ENCODE results near the gene FMNL2.
"Not testable (repeated sequence)": the region's sequence is repeated elsewhere in the genome, so short reads cannot be mapped to it uniquely, and the experiment has no call there.

Gene FMNL2

GRCh38 chr2:152519581-152519952 is 184.6 kb downstream of the FMNL2 start:
- no peak for DNase-seq (ENCODE audit: low read depth, low spot score)

DNA sequence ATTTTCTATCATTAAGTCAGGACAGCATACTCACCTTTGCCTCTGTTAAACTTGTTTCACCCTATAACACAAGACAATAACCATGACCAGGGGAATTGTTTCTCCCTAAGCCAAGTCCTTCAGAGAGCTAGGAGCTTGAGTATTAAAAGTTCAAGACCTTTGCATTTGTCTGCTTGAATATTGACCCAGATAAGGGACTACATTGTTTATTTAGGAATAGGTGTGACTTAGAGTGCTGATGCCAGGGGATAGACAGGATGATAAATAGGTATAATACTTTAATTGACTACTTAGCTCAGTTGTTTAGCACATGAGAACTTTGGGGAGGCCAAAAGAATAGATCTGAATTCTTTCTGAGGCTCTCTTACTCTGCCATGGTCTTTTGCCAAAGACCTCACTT is 185.8 kb downstream of the FMNL2 start:
- no peak for DNase-seq (ENCODE audit: low read depth, low spot score)

DNA sequence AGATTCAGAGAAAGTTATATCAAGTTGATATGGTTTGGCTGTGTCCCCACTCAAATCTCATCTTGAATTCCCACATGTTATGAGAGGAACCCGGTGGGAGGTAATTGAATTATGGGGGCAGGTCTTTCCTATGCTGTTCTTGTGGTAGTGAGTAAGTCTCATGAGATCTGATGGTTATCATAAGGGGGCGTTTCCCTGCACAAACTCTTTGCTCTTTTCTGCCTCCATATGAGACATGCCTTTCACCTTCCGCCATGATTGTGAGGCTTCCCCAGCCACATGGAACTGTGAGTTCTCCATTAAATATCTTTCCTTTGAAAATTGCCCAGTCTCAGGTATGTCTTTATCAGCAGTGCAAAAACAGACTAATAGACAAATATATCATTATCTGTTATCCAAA is 187.5 kb downstream of the FMNL2 start:
- DNase-seq (ENCODE audit: low read depth, low spot score): not testable (repeated sequence)

GRCh38 chr2:152523091-152523490 is 188.1 kb downstream of the FMNL2 start:
- no peak for DNase-seq (ENCODE audit: low read depth, low spot score)

- DNase-seq (ENCODE audit: low read depth, low spot score): no peak
Observed at GRCh38 chr2:152525277-152525838, 190.4 kb downstream of the FMNL2 start.

DNA sequence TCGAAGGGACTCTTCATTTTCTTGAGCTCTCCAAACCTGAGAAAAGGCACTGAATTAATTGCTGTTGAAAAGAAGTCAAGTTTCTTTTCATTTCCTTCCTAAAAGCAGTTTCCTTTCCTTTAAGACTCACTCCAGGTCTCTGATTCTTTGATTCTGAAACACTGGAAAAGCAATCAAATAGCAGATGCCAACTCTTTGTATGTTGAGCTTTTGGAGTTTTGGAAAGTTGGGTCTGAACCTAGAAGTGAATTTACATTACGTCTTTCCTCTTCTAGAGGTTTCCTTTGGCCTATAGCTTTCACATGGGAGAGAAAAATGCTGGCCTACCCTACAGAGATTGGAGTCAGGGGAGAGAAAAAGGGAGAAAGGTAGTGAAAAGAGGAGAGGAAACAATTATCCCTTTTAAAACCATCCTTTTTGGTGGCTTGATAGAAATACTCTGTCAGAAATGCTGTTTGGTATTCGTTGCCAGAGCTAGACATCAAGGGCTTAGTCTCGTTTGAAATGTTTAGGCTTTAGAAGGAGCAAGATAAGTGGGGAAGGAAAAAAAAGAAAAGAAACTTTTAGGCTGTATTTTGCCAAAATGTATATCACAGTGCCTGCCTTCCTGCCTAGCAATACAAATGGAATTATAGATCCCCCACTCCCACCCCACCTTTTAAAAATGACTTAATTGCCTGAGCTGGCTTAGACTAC is 194.6 kb downstream of the FMNL2 start:
- no peak for DNase-seq (ENCODE audit: low read depth, low spot score)

- DNase-seq (ENCODE audit: low read depth, low spot score): no peak
Observed at GRCh38 chr2:152532241-152532640, 197.3 kb downstream of the FMNL2 start.

DNA sequence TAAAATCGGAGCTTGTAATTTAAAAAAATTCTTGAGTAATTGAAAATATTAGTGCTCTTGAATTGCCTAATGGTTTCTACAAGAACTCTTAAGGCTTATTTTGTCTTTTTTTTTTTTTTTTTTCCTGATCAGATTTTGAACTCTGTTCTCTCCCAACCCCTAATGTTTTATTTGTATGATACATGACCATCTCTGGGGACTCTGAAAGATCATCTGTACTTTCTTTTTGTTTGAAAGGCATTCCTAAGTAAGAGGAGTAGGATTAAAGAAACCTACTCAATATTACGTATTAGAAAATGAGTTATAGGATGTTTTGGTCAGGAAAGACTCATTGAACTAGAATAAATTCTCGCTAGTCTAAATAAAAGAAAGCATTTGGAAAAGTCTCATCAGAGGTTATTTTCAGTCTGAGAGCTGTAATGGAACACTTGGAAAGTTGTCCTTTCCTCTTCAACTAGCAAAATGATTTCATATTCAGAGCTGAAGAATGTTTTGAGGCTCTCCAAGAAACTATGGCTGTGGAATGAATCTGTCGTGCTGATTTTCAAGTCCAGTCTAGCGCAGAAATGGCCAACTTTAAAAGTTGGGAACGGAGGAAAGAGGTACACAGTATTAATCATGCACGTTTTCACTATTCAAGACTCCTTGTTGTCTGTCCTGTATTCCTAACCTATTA is 199.6 kb downstream of the FMNL2 start:
- no peak for DNase-seq (ENCODE audit: low read depth, low spot score)

GRCh38 chr2:152537081-152537651 is 202.2 kb downstream of the FMNL2 start:
- no peak for DNase-seq (ENCODE audit: low read depth, low spot score)

DNA sequence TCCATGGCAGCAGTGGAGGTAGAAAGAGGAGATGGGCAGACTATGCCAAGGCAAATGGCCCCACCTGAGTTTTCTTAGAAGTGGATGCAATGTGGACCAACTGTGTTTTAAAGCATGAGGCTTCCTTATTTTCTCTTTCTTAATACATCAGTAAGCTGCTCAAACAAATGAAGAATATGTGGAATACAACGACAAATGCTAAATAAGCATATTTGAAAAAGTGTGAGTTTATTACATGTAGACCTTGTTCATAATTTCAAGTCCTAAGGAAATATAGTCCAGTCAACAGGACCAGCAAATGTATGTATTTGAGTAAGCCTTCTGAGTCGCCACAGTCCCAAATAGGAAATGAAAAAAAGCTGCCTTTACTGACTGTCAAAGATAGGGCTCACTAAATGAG is 204.4 kb downstream of the FMNL2 start:
- no peak for DNase-seq (ENCODE audit: low read depth, low spot score)

DNA sequence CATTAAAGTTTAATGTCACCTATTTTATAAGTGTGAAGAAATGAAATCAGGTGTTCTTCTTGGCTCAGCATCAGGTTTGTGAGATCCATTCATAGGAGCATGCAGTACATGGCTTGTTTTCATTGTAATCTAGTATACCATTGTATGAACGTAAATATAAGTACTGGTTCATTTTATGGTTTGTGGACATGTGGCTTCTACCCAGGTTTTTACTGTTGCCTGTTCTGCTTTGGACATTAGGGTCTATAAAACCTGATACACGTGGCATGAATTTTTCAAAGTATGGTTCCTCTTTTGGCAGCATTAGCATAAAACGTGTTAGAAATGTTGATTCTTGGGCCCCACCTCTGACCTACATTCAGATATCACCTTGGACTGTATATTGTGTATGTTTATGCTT is 206.7 kb downstream of the FMNL2 start:
- no peak for DNase-seq (ENCODE audit: low read depth, low spot score)

GRCh38 chr2:152542337-152542994 is 207.5 kb downstream of the FMNL2 start:
- no peak for DNase-seq (ENCODE audit: low read depth, low spot score)

- no peak for DNase-seq (ENCODE audit: low read depth, low spot score)
Observed at GRCh38 chr2:152542995-152543481, 208.1 kb downstream of the FMNL2 start.

DNA sequence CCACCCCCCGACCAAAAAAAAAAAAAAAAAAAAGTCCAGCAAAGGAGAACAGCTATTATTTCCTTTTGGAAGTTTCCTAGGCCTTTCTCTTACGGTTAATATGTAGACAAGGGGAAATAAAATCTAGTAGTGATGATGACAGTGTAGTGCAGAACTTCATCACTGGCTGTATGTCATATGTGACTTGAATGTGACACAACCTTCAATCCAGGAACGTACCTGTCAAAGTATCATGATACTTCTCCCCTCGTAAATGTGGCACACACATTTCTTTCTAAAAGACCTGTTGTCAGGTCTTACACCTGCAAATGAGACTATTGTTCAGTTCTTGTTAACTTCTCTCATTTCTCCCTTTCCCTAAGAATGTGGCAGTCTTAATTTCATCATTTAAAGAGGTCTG is 208.7 kb downstream of the FMNL2 start:
- no peak for DNase-seq (ENCODE audit: low read depth, low spot score)

DNA sequence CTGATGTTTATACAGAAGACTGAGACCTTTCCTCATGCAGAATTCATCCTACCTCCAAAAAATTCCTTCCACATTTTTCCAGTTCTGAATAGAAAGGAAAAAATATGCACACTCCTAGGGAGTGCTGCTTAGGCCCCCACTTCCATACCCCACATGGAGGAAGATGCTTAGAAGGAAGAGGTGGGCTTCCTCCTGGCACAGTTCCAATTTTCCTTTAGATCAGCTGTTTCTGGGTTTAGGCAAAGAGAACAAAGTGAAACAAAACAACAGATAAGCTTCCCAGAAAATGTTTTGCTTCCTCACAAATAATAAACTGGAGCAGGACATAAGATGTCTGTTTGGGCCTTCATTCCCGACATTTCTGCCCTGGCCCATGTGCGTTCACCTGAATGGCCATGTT is 209.7 kb downstream of the FMNL2 start:
- no peak for DNase-seq (ENCODE audit: low read depth, low spot score)

DNA sequence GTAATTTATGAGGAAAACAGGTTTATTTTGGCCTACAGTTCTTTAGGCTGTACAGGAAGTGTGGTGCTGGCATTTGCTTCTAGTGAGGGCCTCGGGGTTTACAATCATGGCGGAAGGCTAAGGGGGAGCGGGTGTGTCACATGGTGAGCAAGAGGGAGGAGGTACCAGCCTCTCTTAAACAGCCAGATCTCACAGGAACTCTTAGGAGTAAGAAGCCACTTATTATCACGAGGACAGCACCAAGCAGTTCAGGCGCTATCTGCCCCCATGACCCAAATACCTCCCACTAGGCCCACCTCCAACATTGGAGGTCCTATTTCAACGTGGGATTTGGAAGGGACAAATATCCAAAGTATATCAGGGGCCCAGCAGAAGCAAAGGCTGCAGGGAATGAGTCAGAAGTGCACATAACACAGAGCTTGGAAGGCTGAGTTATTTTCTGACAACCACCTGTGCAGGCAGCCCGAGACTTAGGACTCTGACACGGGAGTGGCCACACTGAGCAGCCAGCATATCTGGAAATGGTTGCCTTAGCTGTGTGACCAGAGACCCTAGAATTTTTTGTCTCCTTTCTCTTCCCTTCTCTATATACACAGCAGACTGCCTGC is 211.4 kb downstream of the FMNL2 start:
- DNase-seq (ENCODE audit: low read depth, low spot score): no peak

- DNase-seq (ENCODE audit: low read depth, low spot score): no peak
Observed at GRCh38 chr2:152548111-152548875, 213.3 kb downstream of the FMNL2 start.

DNA sequence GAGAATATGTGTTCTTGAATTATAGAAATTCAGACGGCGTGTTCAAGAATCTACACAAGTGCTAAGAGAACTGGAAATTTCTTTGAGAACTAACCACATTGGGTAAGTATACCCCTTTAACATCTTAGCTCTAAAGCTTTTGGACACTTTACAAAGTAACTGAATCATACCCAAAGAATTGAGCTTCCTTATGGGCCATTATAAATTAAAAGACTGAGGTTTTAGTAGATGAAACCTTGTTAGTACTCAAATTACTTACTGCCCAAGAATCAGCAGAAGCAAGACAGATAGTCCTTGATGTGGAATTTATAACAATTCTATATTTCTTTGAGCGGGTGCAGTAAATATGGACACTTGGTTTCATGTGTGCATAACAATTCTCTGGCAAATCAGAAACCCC is 214.0 kb downstream of the FMNL2 start:
- no peak for DNase-seq (ENCODE audit: low read depth, low spot score)

DNA sequence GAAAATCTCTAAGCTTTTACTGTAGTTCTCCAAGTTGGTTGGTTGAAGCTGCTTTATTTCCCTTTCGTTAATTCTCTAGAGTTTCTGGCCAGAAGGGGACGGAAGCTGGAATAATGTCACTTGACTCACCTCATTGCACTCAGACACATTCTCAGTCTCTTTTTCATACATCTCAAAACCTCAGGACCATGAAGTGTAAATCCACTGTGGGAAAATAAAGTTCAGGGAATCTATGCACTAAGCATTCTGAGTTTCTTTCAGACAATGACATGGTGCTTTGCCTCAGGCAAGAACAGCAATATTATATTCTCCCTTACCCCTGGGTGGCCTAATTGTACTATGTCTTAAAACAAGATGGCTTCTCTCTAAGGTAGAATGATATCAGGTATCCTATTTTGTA is 214.4 kb downstream of the FMNL2 start:
- DNase-seq (ENCODE audit: low read depth, low spot score): no peak

- DNase-seq (ENCODE audit: low read depth, low spot score): no peak
Observed at GRCh38 chr2:152550386-152550785, 215.4 kb downstream of the FMNL2 start.

DNA sequence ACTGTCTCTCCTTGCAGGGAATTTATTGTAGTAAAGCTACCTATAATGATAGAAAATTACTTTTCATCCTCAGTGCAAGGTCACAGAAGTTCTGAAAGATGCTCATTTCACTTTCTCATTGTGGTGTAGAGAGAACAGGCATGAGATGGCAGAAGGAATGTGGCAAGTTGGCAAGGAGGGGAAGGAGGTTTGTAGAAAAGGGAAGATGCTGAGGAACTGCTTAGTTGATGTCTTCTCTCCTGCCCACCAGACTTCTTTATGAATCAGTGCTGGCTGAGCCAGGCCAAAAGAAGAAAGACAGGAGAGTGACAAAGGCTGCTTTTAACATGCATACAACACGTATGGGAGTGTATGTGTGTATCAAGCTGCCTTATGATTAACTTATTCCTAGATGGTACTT is 217.9 kb downstream of the FMNL2 start:
- no peak for DNase-seq (ENCODE audit: low read depth, low spot score)

Measured in activated CD4-positive, CD25-positive, alpha-beta regulatory T cell treated with anti-CD3 and anti-CD28 coated beads, Interleukin-2, amount 50 U/mL, for 16 hours (primary cell).